Measurements from ENCODE around the gene DSCAML1.

Gene DSCAML1

GRCh38 chr11:117511931-117512539 lies 285.0 kb downstream of the DSCAML1 start:
- DNase-seq = no peak

GRCh38 chr11:117511483-117511930 lies 285.5 kb downstream of the DSCAML1 start:
- DNase-seq = no peak

GRCh38 chr11:117510646-117511045 lies 286.4 kb downstream of the DSCAML1 start:
- DNase-seq = no peak

GRCh38 chr11:117509543-117509942 lies 287.5 kb downstream of the DSCAML1 start:
- no peak for DNase-seq

- no peak for DNase-seq
Measured at GRCh38 chr11:117506971-117507370, 290.0 kb downstream of the DSCAML1 start.

- no peak for DNase-seq
Measured at GRCh38 chr11:117505285-117505970, 291.6 kb downstream of the DSCAML1 start.

GRCh38 chr11:117502779-117503100 lies 294.3 kb downstream of the DSCAML1 start:
- no peak for DNase-seq

GRCh38 chr11:117502015-117502778 lies 294.8 kb downstream of the DSCAML1 start:
- DNase-seq = no peak

GRCh38 chr11:117501237-117501898 lies 295.6 kb downstream of the DSCAML1 start:
- DNase-seq = no peak

- DNase-seq = no peak
Measured at GRCh38 chr11:117498791-117499190, 298.2 kb downstream of the DSCAML1 start.

GRCh38 chr11:117497206-117497951 lies 299.6 kb downstream of the DSCAML1 start:
- DNase-seq = no peak

- DNase-seq = no peak
Measured at GRCh38 chr11:117495357-117495756, 301.7 kb downstream of the DSCAML1 start.

- no peak for DNase-seq
Measured at GRCh38 chr11:117492578-117493251, 304.3 kb downstream of the DSCAML1 start.

- DNase-seq = no peak
Measured at GRCh38 chr11:117490911-117491310, 306.1 kb downstream of the DSCAML1 start.

GRCh38 chr11:117489999-117490679 lies 306.9 kb downstream of the DSCAML1 start:
- DNase-seq = no peak

- DNase-seq = no peak
Measured at GRCh38 chr11:117488996-117489952, 307.7 kb downstream of the DSCAML1 start.

- DNase-seq = no peak
Measured at GRCh38 chr11:117486059-117486458, 311.0 kb downstream of the DSCAML1 start.

- no peak for DNase-seq
Measured at GRCh38 chr11:117484156-117484555, 312.9 kb downstream of the DSCAML1 start.

GRCh38 chr11:117483372-117483771 lies 313.6 kb downstream of the DSCAML1 start:
- no peak for DNase-seq

GRCh38 chr11:117482881-117483280 lies 314.1 kb downstream of the DSCAML1 start:
- no peak for DNase-seq

All from CD4-positive, alpha-beta T cell treated with Interleukin-17A for 1 hour (primary cell).